ENCODE measurements around the gene DLG1. TPM values are rescaled to one million over a fixed set of nuclear protein-coding genes. Genes with fewer than 3 reads are reported as not detected.
A peak's percentile ranks its signal among the peaks of the same experiment; 100 is the strongest.
"Not testable (repeated sequence)": the region's sequence is repeated elsewhere in the genome, so short reads cannot be mapped to it uniquely, and the experiment has no call there.

DLG1 gene
- total RNA-seq, 1 donor from 2014 or later = 142 TPM

DNA sequence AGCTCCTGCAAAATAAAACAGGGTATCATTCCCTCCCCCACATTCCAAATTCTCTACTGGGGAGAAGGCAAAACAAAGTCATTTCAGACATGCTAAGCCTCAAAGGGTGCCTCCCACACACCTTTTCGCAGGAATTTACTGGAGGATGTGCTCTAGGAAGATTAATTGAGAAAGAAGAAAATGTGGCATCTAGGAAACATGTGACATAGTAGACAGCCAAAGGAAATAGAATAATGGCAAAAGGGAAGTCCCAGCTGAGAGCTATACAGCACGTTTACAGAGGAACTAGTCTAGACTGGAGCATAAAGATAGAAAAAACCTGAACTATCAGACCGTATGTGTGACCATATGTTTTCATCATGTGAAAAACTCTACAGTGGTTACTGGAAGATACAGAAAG, 210.0 kb downstream of the DLG1 start:
- peak; percentile 11 for DNase-seq

DNA sequence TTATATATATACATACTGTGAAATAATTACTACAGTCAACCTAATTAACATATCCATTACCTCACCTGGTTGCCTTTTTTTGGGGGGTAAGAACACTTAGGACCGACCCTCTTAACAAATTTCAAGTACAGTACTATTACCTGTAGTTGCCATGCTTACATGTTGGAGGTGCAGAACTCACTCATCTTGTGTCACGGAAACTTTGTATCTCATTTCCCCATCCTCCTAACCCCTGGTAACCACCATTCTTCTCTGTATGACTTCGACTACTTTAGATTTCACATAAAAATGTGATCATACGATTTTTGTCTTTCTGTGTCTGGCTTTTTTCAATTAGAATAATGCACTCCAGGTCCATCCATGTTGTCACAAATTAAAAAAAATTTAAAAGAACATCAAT, 213.3 kb downstream of the DLG1 start:
- no peak for DNase-seq

DNA sequence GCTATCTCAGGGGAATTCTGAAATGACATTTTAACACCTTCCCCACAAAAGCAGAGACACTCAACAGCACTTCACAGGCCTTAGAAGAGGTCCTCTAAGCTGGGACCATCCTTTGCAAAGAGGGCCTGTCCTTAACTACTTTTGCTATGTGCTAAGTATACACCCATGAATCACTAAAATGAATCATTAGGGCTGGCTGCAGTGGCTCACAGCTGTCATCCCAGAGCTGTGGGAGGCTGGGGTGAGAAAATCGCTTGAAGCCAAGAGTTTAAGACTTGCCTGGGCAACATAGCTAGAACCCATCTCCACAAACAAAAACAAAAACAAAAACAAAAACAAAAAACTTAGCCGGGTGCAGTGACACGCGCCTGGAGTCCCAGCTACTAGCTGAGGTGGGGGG, 214.9 kb downstream of the DLG1 start:
- peak; percentile 47 for DNase-seq

DNA sequence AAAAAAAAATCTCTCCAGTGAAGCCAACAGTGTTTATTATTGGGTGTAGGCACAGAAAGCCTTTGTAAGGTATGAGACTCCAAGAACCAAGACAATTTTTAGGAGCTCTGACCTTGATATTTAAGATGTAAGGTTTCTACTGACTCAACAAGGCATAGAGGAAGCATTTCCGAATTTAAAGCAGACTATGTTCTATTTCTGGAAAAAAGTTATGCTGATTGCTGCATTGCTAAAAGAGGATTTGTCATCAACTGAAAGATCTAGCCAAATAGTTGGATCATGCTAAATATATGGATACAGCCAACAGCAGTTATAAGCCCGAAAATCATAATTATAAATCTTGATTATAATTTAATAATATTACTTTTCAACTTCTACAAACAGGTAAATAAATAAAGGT, 215.5 kb downstream of the DLG1 start:
- no peak for DNase-seq

DNA sequence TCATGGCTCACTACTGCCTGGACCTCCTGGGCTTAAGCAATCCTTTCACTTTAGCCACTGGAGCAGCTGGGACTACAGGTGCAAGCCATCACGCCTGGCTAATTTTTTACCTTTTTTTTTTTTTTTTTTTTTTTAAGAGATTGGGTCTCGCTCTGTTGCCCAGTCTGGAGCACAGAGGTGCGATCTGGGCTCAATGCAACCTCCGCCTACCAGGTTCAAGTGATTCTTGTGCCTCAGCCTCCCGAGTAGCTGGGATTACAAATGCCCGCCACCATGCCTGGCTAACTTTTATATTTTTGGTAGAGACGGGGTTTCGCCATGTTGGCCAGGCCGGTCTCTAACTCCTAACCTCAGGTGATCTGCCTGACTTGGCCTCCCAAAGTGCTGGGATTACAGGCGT, 218.1 kb downstream of the DLG1 start:
- DNase-seq = no peak

DNA sequence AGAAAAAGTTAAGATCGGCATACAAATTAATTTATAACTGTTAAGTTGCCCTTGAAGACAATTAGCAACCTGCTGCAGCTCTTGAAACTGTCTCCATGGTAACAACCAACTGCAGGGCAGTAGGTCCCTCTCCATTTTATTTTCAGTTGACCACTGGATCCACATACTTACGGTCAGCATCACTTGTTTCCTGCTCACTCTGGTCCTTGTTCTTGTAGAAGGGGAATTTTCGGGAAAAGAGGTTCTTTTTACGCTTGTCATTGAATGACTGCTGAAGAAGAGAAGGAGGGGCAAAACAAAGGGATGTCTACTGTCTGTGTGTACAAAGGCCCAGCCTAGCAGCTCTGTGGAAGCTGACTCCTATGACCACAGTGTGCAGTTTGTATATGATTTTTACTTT, 222.0 kb downstream of the DLG1 start:
- no peak for DNase-seq

DNA sequence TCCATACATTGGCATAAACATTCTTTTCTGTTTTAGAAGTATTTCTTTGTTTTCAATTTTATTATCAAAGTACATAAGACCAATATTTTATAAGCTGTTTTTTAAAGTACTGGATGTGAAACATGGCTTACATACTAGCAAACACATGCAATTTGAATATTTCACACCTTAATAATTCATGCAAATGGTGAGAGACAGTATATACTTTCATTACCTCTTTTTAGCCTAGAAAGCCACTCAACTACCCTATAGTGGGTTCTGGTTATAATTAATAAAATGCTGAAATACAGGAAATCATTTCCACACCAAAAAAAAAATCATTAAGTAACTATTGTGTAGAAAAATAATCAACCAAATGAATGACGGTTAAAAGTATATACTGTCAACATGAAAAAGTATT, 230.3 kb downstream of the DLG1 start:
- no peak for DNase-seq

DNA sequence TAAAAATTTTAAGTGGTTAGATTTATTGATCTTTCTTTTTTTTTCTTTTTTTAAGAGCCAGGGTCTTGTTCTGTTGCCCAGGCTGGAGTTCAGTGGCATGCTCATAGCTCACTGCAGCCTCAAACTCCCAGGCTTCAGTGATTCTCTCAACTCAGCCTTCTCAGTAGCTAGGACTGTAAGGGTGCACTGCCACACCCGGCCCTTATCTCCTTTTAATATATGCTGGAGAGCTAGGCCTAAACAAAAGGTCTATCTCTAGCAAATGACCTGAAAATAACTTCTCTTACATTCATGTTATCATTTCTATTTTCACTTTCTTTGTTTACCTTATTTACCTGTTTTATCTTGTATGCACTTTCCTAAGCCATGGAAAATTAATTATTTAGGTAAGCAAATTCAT, 233.6 kb downstream of the DLG1 start:
- DNase-seq = no peak

DNA sequence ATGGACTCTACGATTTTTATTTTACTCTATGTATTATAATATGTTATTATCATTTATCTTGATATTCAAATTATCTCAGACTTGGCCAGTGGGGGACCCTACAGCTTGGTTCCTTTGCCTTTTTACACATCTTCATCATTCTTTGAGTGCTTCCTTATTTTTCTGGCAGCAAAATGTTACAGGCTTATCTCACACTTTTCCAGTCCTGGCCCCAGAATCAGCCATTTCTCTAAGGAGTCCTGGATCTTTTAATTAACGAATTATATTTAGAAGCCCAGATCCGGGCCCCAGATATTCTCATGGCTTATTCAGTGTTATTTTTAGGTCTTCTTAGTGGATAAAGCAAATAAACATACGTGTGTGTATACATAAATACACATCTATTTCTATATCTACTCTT, 236.0 kb downstream of the DLG1 start:
- no peak for DNase-seq

DNA sequence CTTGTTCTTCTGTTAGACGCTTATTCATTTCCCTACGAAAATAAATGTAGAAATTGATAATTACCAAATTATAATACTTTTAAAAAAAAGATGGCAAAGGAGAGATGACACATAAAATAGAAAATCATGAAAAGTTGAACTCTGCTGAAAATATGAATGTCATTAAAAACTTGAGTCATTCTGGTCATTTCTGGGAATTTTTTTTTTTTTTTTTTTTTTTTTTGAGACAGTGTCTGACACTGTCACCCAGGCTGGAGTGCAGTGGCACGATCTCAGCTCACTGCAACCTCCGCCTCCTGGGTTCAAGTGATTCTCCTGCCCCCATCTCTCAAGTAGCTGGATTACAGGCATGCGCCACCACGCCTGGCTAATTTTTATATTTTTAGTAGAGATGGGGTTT, 246.8 kb downstream of the DLG1 start:
- not testable (repeated sequence) for DNase-seq

DNA sequence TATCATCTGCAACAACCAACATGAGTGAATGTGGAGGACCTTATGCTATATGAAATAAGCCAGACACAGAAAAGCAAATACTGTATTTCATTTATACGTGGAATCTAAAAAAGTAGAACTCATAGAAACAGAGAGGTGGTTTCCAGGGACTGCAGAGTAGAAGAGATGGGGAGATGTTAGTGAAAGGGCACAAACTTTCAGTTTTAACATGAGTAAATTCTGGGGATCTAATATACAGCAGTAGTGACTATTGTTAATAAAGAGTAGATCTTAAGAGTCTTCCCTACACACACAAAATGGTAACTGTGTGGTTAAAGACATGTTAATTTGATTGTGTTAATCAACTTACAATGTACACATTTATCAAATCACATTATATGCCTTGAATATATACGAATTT, 247.9 kb downstream of the DLG1 start:
- DNase-seq = no peak

DNA sequence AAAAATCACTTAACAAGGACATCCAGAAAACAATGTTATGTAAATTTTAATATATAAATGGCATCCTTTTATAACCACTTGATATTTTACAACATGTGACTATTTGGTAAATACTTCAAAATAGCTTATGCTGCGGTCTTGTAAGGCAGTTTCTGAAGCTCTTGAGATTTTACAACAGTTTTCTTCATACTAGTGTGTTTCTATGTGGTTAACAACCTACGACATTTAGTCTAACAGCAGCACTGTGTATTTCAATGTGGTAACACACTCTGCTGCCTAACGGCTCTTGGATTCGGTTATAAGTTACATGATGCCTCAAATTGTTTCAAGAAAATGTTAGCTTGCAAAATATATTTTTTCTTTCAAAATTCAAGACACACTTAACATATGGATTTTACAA, 255.9 kb downstream of the DLG1 start:
- no peak for DNase-seq

DNA sequence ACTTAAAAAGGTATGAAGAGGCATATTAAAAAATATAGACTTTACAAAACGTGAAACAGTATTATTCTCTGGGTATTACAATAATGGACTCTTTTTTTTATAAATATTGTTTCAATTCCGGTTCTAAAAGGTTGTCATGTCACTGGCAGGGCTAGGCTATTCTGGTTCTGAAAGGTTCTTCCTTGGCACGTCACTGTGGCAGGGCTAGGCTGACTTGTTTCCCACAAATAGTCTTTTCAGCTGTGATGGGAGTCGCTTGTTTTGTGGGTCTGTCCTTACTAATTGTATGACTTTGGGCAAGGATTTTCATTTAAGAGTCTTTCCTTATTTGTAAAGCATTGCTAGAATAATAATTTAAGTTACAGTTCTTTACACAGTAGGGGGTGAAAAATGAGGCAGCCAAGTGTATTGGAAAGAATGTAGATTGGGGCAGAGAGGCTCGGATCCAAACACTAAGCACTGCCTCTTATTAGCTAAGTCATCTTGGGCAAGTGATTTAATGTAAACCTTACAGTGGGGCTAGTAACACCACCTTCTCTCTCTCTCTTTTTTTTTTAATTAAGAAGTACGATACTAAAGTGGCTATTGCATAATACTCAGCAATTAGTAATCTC, 256.4 kb downstream of the DLG1 start:
- no peak for DNase-seq

DNA sequence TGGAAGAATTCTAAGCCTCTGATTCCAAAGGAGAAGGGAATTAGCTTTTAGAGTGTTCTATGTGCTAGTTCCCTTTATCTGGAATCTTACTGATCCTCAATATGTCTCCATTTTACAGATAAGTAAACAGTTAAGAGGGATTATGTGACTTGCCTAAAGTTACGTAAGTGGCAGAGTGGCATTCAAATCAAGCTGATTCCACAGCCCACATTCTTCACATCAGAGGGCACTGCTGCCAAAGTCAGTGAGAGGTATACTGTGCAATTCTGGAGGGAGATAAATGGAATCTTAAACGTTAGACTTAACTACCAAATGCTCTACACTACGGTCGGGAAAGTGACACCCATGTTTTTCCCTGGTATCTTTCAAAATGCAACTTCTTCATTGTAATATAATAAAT, 257.8 kb downstream of the DLG1 start:
- DNase-seq = no peak

DNA sequence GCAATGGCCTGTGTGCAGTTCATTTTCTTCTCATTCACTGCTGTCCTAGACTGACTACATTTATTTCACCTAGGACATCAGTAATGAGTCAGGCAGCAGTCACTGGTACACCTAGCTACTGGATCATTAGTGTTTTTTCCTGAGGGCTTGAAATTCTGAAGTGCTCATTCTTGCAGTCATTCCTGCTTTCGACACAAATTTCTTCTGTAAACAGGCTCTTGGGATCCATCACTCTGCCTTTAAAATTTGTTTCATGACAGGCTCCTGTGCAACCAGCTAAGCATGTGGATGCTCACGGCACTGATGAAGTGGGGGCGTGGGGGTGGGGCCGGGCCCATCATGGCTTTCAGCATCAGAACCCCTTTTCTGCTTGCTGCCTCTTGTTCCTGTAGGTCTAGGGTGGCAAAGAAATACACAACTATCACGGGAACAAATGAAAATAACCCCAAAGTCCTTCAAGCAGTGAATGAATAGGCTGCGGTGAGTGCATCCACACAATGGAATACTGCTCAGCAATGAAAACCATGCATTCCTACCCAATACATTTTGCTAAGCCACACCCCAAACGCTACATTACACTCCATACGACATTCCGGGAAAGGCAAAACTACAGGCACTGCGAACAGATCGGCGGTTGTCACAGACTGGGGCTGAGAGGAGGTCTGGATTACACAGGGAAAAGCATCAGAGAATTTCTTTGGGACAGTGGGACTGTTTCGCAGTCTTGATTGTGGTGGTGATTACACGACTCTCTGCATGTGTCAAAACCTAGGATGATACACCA, 259.5 kb downstream of the DLG1 start:
- DNase-seq = no peak

DNA sequence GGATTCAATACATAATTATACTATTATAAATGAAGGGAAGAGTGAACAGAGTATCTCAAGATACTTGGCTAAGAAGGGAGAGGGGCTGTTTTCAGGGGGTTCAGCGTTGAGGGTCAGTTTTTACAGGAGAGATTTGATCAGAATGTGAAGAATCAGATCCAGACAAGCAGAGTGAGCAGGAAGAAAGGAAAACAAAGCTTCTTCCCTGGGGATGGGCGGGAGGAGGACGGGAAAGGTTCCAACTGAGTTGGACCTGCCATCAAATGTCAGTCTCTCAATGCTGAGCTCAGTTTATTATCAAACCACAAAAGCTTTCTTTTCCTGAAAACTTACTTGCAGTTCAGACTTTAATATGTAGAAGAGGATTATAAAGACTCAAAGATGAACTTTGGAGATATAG, 262.8 kb downstream of the DLG1 start:
- no peak for DNase-seq

DNA sequence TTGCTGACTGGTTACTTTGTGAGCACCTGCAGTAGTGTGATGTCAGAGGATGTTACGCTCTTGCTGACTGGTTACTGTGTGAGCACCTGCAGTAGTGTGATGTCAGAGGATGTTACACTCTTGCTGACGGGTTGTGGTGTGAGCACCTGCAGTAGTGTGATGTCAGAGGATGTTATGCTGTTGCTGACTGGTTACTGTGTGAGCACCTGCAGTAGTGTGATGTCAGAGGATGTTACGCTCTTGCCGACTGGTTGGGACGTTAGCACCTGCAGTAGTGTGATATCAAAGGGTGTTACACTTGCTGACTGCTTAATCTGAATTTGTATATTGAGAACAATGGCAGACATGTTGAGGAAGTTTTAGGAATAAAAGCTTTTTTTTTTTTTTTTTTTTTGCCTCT, 263.6 kb downstream of the DLG1 start:
- DNase-seq = not testable (repeated sequence)

DNA sequence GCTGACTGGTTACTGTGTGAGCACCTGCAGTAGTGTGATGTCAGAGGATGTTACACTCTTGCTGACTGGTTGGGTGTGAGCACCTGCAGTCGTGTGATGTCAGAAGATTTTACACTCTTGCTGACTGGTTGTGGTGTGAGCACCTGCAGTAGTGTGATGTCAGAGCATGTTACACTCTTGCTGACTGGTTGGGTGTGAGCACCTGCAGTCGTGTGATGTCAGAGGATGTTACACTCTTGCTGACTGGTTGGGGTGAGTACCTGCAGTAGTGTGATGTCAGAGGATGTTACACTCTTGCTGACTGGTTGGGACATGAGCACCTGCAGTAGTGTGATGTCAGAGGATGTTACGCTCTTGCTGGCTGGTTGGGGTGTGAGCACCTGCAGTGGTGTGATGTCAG, 264.6 kb downstream of the DLG1 start:
- not testable (repeated sequence) for DNase-seq

DNA sequence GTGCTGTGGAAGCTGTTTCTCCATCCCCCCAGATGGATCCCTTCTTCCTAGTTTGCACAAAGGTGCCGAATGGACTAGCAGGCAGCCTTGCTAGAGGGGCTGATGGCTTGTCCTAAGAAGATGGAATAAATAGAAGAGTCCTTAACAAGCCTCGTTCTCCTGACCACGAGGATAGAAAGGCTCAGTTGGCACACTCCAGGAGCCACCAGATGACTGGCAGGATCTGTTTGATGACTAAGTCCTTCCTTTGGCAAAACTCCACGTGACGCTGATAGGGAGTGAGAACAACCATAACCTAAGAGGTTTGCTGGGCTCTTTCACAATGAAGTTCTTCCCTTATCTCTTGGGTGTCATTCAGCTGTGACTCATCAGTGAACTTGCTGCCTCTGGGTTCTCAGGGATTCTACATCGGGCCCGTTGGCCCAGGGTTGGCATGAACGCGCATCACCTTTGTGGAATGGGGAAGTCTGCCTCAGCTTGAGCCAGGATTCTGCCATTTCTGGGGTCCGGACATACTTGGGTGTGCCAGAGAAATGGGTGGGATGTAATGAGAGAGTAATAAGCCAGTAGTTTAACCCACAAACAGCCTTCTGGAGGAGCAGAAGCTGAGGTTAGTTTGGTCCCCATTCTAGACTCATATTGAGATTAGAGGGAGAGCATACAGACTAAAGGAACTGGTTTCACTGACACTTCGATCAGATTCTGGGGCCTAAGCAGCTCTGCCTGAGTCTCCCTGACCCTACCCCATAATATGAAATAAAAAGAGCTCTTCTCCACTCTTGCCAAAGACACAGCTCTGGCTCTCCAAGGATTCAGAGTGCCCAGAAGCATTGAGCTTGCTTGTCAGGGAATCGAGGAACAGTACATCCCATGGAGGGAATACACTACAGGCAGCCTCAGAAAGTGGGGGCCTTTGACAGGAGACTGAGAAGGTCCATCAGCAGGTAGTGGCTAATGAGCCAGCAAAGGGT, 266.8 kb downstream of the DLG1 start:
- no peak for DNase-seq

DNA sequence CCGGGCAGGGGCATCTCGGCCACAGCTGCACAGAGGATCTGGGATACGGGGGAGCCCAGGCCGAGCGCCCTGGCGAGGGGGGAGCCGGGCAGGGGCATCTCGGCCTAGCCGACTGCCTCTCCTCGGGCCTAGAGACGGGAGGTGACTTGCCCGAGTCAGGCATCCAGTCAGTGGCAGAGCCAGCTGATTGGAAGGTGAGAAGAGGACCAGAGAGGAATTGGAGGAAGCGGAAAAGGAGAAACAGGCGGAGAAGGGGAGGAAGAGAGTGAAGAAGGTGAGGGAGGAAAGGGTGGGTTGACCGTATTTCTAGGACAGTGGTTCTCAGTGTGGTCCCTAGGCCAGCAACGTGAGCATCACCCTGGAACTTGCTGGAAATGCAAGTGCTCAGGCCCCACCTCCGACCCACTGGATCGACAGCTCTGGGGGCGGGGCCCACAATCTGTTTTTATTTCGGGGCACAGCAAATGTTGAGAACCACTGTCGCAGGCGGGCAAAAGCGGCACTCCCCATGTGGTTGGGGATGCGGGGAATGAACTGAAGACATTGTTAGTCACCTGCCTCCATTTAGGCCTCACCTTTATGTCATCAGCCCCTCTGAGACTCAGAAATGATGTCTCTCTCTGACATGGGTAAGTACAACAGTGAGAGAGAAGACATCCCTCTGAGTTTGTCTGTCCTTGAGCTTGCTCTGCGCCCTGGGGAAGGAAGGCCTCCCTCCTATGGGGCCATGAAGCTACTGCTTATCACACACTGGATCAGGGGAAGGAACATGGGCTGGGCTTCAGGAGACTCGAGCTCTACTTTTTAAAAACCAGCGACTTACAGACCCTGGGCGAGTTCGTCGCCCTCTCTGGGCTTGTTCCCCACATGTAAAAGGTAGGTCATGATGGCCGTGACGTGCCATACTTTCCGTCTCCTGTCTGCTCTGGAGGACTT, 267.8 kb downstream of the DLG1 start:
- no peak for DNase-seq

DNA sequence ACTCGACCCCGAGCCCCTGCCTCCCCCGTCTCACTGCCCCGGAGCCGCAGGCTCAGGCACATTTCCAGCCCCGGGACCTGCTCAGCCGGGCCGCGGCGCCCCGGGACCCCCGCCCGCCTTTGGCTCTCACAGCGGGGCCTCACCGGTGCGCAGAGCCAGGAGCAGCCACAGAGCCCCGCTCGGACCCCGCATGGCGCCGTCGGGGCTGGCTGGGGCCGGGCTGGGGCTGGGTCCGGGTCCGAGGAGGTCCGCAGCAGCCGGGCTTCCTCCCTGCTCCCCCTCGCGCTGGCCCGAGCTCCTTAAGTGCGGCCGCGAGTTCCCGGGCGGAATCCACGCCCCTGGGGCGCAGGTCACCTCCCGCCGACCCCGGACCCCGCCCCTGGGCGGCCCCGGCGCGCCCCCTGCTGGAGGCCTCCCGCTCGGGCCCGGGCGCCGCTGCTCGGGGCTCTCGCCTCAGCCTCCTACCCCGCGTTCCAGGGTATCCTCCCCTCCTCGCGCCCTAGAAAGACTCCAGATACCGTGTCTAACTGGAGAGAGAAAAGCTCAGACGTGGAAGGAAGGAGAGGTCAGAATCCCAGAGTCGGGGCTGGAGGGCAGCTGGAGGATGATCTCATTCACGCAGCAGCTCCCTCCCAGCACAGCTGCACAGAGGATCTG, 268.8 kb downstream of the DLG1 start, which contains the start of gene MELTF:
Gene MELTF, minus strand, starts transcription at position 307 of the 657 bp plus-strand sequence. Its CDS starts 115 bp downstream, at position 192.
- DNase-seq = no peak
